NOMO-1 treated with DMSO at 0.1 percent for 48 hours (cell line): ENCODE measurements around the gene BCORL1.

ENCODE experiments used
- DNase-seq: peaks from one replicate; lab custom pipeline; 2025; ENCODE audit not compliant: unreplicated experiment; lab: John Stamatoyannopoulos, UW

Gene BCORL1

GRCh38 chrX:129982300-129983251 lies at the start of gene BCORL1:
Gene BCORL1 (plus strand): TSS chrX:129982635. CDS start chrX:130005232, 22,597 bp downstream.
- DNase-seq: peak; percentile 87

GRCh38 chrX:129932821-129933321 lies 49.6 kb upstream of the BCORL1 start:
- DNase-seq: no peak

GRCh38 chrX:129933700-129934099 lies 48.7 kb upstream of the BCORL1 start:
- DNase-seq: no peak

DNA sequence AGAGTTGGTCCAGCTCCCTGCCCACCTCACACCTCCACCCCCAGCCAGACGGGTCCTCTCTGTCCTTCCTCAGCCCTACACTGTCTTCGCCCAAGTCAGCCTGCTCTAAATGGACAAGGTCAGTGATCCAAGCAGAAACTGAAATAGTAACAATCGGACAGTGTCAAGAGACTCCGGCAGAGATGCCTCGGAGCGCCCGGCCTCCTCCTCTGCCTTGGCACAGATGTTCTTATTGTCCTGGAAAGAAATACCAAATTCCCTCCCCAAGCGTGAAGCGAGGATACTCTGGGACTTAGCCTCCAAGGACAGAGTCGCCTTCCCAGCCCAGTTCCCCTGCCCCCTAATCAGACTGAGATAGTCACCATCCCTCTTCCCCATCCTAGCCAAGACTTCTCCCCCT lies 48.0 kb upstream of the BCORL1 start:
- no peak for DNase-seq

DNA sequence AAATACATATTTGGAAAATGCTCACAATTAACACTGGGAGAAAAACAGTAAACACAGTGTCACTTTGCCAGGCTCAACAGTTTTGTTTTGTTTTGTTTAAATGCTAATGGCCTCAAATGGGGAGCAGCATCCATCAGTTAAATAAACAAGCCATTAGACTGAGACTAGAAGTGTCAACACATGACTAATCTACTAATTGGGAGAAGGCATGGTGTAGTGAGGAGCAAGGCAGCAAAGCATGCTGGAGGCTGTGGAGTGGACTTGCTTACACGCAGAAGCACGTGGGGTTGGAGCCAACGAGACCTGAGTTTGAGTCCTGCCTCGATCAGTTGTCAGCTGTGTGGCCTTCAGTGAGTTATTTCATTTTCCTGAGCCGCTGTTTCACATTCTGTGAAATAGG lies 47.5 kb upstream of the BCORL1 start:
- no peak for DNase-seq

GRCh38 chrX:129938081-129938480 lies 44.4 kb upstream of the BCORL1 start:
- no peak for DNase-seq

GRCh38 chrX:129939986-129940385 lies 42.4 kb upstream of the BCORL1 start:
- DNase-seq: no peak

GRCh38 chrX:129940721-129941120 lies 41.7 kb upstream of the BCORL1 start:
- DNase-seq: no peak

GRCh38 chrX:129945131-129945530 lies 37.3 kb upstream of the BCORL1 start:
- DNase-seq: no peak

- no peak for DNase-seq
Observed at GRCh38 chrX:129953334-129953648, 29.1 kb upstream of the BCORL1 start.

- no peak for DNase-seq
Observed at GRCh38 chrX:129953881-129954280, 28.6 kb upstream of the BCORL1 start.

DNA sequence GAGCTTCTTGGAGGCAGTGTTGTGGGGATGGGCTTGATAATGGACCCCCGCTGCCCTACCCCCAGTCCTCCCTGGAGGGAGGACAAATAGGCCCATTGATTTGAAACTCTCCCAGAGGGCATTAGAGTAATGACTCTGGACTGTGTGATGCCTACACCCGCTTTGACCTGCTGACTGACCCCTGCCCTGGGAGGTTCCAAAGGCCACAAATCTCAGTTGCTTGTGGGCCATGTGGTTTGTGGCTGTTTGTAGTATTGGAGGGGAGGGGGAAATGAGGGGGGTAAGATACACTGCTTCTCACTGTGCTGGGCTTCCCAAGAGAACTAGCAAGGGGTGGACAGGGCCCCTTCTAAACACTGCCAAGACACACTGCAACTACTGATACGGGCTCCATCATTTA lies 27.6 kb upstream of the BCORL1 start:
- no peak for DNase-seq

DNA sequence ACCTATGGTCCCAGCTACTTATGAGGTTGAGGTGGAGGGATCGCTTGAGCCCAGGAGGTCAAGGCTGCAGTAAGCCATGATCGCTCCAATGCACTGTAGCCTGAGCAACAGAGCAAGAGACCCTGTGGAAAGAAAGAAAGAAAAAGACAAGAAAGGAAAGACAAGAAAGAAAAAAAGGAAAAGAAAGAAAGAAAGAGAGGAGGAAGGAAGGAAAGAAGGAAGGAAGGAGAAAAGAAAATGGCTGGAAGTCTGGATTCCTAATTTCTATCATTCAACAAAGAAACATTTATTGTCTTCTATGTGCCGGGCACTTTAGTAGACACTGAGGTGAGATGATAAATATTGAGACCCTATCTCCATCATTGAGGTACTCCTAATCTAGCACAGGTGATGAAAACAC lies 26.8 kb upstream of the BCORL1 start:
- no peak for DNase-seq

GRCh38 chrX:129956145-129956544 lies 26.3 kb upstream of the BCORL1 start:
- no peak for DNase-seq

- no peak for DNase-seq
Observed at GRCh38 chrX:129956765-129957164, 25.7 kb upstream of the BCORL1 start.

- peak; percentile 84 for DNase-seq
Observed at GRCh38 chrX:129957241-129958082, 25.0 kb upstream of the BCORL1 start.

DNA sequence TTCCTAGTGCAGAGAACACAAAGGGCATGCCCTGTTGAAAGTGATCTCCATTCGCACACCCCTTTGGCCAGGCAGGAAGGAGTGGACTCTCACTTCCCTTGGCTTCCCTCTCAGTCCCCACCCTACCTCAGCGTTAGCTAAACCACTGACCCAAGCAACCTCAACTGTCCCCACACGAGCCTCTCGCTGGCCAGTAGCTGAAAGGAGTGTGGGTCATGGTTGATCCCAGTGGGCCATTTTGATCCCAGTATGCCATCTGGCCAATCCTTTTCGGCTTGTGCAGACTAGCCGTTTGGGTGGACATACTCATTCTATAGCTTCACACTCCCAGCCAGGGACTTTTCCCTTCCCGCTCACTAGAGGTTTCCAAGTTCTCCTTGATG lies 24.4 kb upstream of the BCORL1 start:
- no peak for DNase-seq

DNA sequence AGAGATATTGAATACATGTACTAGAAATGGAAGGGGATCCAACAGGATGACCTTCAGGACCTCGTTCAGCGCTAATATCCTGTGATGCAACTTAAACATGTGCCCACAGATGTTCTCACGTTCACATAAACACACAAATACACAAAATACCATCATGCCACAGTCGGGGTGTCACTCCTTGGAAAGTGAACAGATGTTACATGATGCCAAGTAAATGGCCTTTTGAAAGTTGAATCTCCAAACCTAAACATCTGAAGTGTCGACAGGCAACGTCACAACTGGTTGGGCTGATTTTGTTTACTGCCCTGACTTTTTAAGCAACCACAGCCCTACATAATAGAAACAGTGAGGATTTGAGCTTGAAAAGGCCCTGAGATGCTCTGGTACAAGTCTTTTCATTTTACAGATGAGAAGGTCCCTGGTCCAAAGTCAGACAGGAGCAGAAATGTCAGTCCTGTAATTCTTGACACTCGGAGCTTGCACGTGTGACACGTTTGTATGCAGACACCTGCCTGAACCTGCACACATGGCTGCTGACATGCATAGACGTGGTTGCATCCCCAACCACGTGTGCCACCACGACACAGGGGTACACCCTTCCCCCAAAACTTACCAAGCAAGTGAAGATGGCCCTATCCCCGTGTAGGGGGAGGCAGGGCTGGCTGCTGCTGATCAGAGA lies 23.5 kb upstream of the BCORL1 start:
- no peak for DNase-seq

DNA sequence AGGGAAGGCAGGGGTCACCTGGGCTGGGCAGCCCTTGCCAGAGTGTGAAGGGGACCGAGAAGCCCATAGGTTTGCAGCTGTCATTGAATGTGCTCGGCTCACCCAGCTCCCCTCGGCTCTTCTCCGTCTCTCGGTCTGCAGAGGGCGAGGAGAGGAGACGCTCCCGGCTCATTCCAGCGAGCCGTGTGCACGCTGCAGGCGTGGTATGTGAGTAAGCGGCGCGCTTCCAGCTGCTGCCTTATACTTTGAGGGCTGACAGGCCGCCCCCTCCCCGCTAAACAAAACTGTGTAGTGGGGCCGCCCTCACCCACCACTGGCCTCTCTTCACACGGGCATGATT lies 23.0 kb upstream of the BCORL1 start:
- DNase-seq: no peak

- DNase-seq: peak; percentile 65
Observed at GRCh38 chrX:129961180-129962083, 21.0 kb upstream of the BCORL1 start.
